Upper lobe of left lung (tissue), 4 donors: Measurements from ENCODE around the gene HSD11B2.

ENCODE experiments used
- EP300 ChIP-seq, 4 donors: sonication (generic); formaldehyde crosslinking; IDR thresholded peaks; one replicate each; pipeline ENCODE4 v1.5.1; 2017; ENCODE audit warnings: antibody characterized with exemption in 4 of 4, control low read depth in 2 of 4
- POLR2A ChIP-seq, 4 donors: fragments of 450-650 bp; IDR thresholded peaks; one replicate each; pipeline ENCODE4 v1.5.1; 2016 to 2017; ENCODE audit warnings: antibody characterized with exemption in 4 of 4, mild to moderate bottlenecking in 2 of 4
- TF ChIP-seq, protein P1 (sequence below), 6 experiments: fragments of 450-650 bp in 4 of 6; fragments of 200-600 bp in 2 of 6; sonication (generic) in 2 of 6; IDR thresholded peaks; one replicate each; pipeline ENCODE4 v1.5.1; 2016 to 2019; ENCODE audit warnings: antibody characterized with exemption in 6 of 6

- TF ChIP-seq, protein P1, sequence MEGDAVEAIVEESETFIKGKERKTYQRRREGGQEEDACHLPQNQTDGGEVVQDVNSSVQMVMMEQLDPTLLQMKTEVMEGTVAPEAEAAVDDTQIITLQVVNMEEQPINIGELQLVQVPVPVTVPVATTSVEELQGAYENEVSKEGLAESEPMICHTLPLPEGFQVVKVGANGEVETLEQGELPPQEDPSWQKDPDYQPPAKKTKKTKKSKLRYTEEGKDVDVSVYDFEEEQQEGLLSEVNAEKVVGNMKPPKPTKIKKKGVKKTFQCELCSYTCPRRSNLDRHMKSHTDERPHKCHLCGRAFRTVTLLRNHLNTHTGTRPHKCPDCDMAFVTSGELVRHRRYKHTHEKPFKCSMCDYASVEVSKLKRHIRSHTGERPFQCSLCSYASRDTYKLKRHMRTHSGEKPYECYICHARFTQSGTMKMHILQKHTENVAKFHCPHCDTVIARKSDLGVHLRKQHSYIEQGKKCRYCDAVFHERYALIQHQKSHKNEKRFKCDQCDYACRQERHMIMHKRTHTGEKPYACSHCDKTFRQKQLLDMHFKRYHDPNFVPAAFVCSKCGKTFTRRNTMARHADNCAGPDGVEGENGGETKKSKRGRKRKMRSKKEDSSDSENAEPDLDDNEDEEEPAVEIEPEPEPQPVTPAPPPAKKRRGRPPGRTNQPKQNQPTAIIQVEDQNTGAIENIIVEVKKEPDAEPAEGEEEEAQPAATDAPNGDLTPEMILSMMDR (IDR thresholded peaks at IDR 0.05) = no peak
- TF ChIP-seq EP300 (IDR thresholded peaks at IDR 0.05) = no peak
- TF ChIP-seq POLR2A (IDR thresholded peaks at IDR 0.05) = no peak
Measured at GRCh38 chr16:67387479-67388079, 43.3 kb upstream of the HSD11B2 start.
